ENCODE data around the gene OGFOD3. TPM values are rescaled to one million over a fixed set of nuclear protein-coding genes. Genes with fewer than 3 reads are reported as not detected.
A peak's percentile ranks its signal among the peaks of the same experiment; 100 is the strongest.
"Not testable (repeated sequence)": the region's sequence is repeated elsewhere in the genome, so short reads cannot be mapped to it uniquely, and the experiment has no call there.

The OGFOD3 gene
- polyA plus RNA-seq, 2 of the 4 experiments (the other 2 are of a cell fraction), result 15.2 to 19.8 TPM

DNA sequence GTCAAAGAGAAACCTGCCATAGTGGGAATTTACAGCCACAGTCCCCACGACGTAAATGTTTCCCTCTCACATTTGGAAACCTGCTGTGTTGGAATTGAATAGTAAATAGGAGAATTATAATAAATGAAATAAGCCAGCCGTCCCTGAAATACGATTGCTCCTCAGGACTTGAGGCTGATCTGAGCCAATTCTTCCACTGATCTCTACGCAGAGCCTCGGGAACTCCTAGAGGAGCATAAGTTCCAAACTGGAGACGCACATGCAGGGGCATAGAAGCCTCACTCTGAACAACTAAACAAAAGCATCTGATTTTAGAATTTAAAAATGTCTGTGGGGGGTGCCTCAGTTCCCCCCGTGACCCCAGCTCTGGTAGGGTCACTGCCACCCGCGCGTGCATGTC, 69.5 kb downstream of the OGFOD3 start:
- WGBS (ENCODE audit: missing lambda C conversion rate), result 73% methylated on average over 11 of the region's 11 CpGs
- Histone ChIP-seq H3K4me3 (no peak overlapping the region), H3K4me1 (peaks cover 15% of the 10 kb centered on the region), H3K27ac (no peak overlapping the region), H3K4me2 (no peak overlapping the region), H3K9me3 (no peaks in the 10 kb centered on the region)
- TF ChIP-seq CHD4 (IDR thresholded peaks at IDR 0.05; ENCODE audit: borderline replicate concordance) (no peak), EHF (CRISPR knock-in tag; IDR thresholded peaks at IDR 0.05) (no peak), ZFP36 (IDR thresholded peaks at IDR 0.05; ENCODE audit: borderline replicate concordance, partially characterized antibody) (no peak), ESRRA (IDR thresholded peaks at IDR 0.05; ENCODE audit: borderline replicate concordance, low read length) (no peak), MAZ (IDR thresholded peaks at IDR 0.05; ENCODE audit: borderline replicate concordance, low read depth, low read length) (no peak), TP53 (CRISPR knock-in tag; IDR thresholded peaks at IDR 0.05) (no peak), RARB (CRISPR knock-in tag; IDR thresholded peaks at IDR 0.05) (no peak), JUNB (IDR thresholded peaks at IDR 0.05) (no peak), ZNF302 (CRISPR knock-in tag; IDR thresholded peaks at IDR 0.05) (no peak), JUN (IDR thresholded peaks at IDR 0.05) (no peak)
- TF ChIP-seq, protein P1, sequence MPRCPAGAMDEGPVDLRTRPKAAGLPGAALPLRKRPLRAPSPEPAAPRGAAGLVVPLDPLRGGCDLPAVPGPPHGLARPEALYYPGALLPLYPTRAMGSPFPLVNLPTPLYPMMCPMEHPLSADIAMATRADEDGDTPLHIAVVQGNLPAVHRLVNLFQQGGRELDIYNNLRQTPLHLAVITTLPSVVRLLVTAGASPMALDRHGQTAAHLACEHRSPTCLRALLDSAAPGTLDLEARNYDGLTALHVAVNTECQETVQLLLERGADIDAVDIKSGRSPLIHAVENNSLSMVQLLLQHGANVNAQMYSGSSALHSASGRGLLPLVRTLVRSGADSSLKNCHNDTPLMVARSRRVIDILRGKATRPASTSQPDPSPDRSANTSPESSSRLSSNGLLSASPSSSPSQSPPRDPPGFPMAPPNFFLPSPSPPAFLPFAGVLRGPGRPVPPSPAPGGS (IDR thresholded peaks at IDR 0.05), result no peak
- TF ChIP-seq, protein P2, sequence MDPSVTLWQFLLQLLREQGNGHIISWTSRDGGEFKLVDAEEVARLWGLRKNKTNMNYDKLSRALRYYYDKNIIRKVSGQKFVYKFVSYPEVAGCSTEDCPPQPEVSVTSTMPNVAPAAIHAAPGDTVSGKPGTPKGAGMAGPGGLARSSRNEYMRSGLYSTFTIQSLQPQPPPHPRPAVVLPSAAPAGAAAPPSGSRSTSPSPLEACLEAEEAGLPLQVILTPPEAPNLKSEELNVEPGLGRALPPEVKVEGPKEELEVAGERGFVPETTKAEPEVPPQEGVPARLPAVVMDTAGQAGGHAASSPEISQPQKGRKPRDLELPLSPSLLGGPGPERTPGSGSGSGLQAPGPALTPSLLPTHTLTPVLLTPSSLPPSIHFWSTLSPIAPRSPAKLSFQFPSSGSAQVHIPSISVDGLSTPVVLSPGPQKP (IDR thresholded peaks at IDR 0.05; ENCODE audit: low read depth, low read length), result no peak
- ChIA-PET CTCF (interaction anchor here (0.9 to 5.1 kb wide), 8 partner anchors 10 to 205 kb away, joined by 3 to 117 read pairs (median 14); no protein-coding TSS in a partner anchor), POLR2A (no interaction called here)
- ATAC-seq (no peak), FAIRE-seq (no peak), DNase-seq (ENCODE audit: low read depth in 1 of 2, low spot score in 1 of 2) (no peak)

DNA sequence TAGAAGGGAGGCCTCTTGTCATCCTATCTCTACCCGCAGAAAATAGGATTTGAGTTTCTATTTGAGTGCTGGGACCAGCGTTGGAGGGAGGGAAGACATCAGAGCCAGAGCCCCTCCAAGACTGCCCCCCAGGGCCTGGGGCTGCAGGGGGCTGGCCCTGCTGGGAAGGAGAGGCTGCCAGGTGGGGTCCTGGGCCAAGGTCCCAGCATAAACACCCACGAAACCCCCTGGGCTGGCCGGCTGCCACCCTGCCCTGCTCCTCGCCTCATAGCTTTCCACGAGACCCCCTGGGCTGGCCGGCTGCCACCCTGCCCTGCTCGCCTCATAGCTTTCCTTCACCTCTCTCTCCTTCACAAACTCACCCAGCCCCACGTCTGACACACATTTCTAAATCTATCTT, 70.0 kb downstream of the OGFOD3 start:
- H3K4me2 ChIP-seq, result no peak overlapping the region
- POLR2A ChIA-PET, result no interaction called here
- ATAC-seq (no peak), FAIRE-seq (no peak), DNase-seq (ENCODE audit: low read depth in 1 of 2, low spot score in 1 of 2) (no peak)
- TF ChIP-seq, protein P3, sequence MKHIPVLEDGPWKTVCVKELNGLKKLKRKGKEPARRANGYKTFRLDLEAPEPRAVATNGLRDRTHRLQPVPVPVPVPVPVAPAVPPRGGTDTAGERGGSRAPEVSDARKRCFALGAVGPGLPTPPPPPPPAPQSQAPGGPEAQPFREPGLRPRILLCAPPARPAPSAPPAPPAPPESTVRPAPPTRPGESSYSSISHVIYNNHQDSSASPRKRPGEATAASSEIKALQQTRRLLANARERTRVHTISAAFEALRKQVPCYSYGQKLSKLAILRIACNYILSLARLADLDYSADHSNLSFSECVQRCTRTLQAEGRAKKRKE (CRISPR knock-in tag; IDR thresholded peaks at IDR 0.05; ENCODE audit: low read depth), result no peak
- CTCF ChIA-PET, result interaction anchor here (0.9 to 5.1 kb wide), 3 partner anchors 18 to 206 kb away, joined by 4 to 117 read pairs (median 5); no protein-coding TSS in a partner anchor
- H3K9me3 ChIP-seq, result no peaks in the 10 kb centered on the region
- WGBS (ENCODE audit: missing lambda C conversion rate), result 61% methylated on average over 9 of the region's 9 CpGs
- H3K4me1 ChIP-seq, result peaks cover 15% of the 10 kb centered on the region
- no peak overlapping the region for H3K27ac ChIP-seq
- H3K4me3 ChIP-seq, result no peak overlapping the region

DNA sequence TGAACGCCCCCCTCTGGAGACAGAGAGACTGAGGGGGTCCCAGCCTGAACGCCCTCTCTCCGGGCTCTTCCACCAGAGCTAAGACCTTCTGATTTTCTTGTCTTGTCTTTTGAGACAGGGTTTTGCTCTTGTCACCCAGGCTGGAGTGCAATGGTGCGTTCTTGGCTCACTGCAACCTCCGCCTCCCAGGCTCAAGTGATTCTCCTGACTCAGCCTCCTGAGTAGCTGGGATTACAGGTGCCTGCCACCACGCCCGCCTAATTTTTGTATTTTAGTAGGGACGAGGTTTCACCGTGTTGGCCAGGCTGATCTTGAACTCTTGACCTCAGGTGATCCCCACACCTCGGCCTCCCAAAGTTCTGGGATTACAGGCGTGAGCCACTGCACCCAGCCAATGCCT, 70.4 kb downstream of the OGFOD3 start:
- peaks cover 15% of the 10 kb centered on the region for H3K4me1 ChIP-seq
- not testable (repeated sequence) for FAIRE-seq; ATAC-seq; H3K27ac ChIP-seq; H3K4me3 ChIP-seq; H3K9me3 ChIP-seq; H3K4me2 ChIP-seq; DNase-seq (ENCODE audit: low read depth in 1 of 2, low spot score in 1 of 2)
- WGBS (ENCODE audit: missing lambda C conversion rate), result 72% methylated on average over 11 of the region's 11 CpGs
- ChIA-PET CTCF (interaction anchor here (0.7 to 5.1 kb wide), 3 partner anchors 10 to 206 kb away, joined by 3 to 117 read pairs (median 5); no protein-coding TSS in a partner anchor), POLR2A (interaction anchor here (0.6 kb wide), 1 partner anchor 287 kb away, joined by 4 read pairs; no protein-coding TSS in a partner anchor)

DNA sequence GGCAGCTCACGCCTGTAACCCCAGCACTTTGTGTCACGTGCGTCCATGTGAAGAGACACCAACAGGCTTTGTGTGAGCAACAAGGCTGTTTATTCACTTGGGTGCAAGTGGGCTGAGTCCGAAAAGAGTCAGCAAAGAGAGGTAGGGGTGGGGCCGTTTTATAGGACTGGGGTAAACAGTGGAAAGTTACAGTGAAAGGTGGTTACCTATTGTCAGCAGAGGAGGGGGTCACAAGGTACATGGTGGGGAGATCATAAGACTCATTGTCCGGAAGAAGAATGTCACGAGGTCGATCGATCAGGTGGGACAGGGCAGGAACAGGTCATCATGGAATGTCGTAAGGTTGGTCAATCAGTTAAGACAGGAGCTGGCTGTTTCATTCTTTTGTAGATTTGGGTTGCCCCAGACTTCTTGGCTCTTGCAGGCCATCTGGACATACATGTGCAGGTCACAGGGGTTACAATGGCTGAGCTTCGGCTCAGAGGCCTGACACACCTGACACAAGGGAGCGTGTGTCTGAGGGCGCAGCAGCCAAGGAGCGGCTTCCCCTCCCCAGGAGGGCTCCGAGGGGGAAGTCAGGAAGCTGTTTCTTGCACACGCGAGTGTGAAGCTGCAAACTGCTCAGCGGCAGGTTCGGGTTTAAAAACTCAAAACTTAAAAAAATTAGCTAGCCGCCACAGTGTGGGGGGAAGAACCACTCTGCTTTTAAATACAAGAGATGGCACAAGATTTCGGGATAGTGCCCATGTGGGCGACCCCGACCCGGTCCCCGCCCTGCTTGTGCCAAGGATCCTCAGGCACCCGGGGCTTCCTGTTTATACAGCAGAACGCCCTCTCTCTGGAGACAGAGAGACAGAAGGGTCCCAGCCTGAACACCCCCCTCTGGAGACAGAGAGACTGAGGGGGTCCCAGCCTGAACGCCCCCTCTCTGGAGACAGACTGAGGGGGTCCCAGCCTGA, 71.8 kb downstream of the OGFOD3 start:
- POLR2A ChIA-PET, result no interaction called here
- Histone ChIP-seq H3K4me1 (peaks cover 15% of the 10 kb centered on the region), H3K9me3 (no peaks in the 10 kb centered on the region), H3K4me2 (0 out of 3 replicates have a peak overlapping the region, but pooled peaks have one; percentile 9), H3K27ac (no peak overlapping the region; a peak in 1 of 6 replicates), H3K4me3 (no peak overlapping the region)
- TF ChIP-seq NPAS2 (CRISPR knock-in tag; IDR thresholded peaks at IDR 0.05; ENCODE audit: borderline replicate concordance) (no peak), HEYL (CRISPR knock-in tag; IDR thresholded peaks at IDR 0.05) (0 out of 2 replicates have a peak, but pooled peaks have one; percentile 27)
- 64% methylated on average over 27 of the region's 28 CpGs for WGBS (ENCODE audit: missing lambda C conversion rate)
- DNase-seq (ENCODE audit: low read depth in 1 of 2, low spot score in 1 of 2), result no peak
- ATAC-seq, result no peak
- no peak for FAIRE-seq
- CTCF ChIA-PET, result interaction anchor here (0.9 to 5.3 kb wide), 8 partner anchors 10 to 316 kb away, joined by 4 to 32 read pairs (median 6); no protein-coding TSS in a partner anchor
